ENCODE results near the gene SPINDOC.
"Not testable (repeated sequence)": the region's sequence is repeated elsewhere in the genome, so short reads cannot be mapped to it uniquely, and the experiment has no call there.

The SPINDOC gene

GRCh38 chr11:63785823-63786222 is 27.4 kb upstream of the SPINDOC start:
- no peak for DNase-seq (ENCODE audit: low read depth in 1 of 2, low spot score in 1 of 2)

GRCh38 chr11:63791495-63792167 is 21.6 kb upstream of the SPINDOC start:
- no peak for DNase-seq (ENCODE audit: low read depth in 1 of 2, low spot score in 1 of 2)

- no peak for DNase-seq (ENCODE audit: low read depth in 1 of 2, low spot score in 1 of 2)
Measured at GRCh38 chr11:63793161-63793560, 20.1 kb upstream of the SPINDOC start.

- no peak for DNase-seq (ENCODE audit: low read depth in 1 of 2, low spot score in 1 of 2)
Measured at GRCh38 chr11:63795066-63795465, 18.2 kb upstream of the SPINDOC start.

GRCh38 chr11:63800921-63801320 is 12.3 kb upstream of the SPINDOC start:
- no peak for DNase-seq (ENCODE audit: low read depth in 1 of 2, low spot score in 1 of 2)

GRCh38 chr11:63802637-63803414 is 10.4 kb upstream of the SPINDOC start:
- DNase-seq (ENCODE audit: low read depth in 1 of 2, low spot score in 1 of 2) = no peak

- DNase-seq (ENCODE audit: low read depth in 1 of 2, low spot score in 1 of 2) = no peak
Measured at GRCh38 chr11:63804259-63804658, 9.0 kb upstream of the SPINDOC start.

GRCh38 chr11:63805844-63806415 is 7.3 kb upstream of the SPINDOC start:
- no peak for DNase-seq (ENCODE audit: low read depth in 1 of 2, low spot score in 1 of 2)

GRCh38 chr11:63810383-63810782 is 2.9 kb upstream of the SPINDOC start:
- DNase-seq (ENCODE audit: low read depth in 1 of 2, low spot score in 1 of 2) = not testable (repeated sequence)

GRCh38 chr11:63811522-63811921 is 1.7 kb upstream of the SPINDOC start:
- DNase-seq (ENCODE audit: low read depth in 1 of 2, low spot score in 1 of 2) = no peak

GRCh38 chr11:63813563-63814382 is 517 bp downstream of the SPINDOC start:
- DNase-seq (ENCODE audit: low read depth in 1 of 2, low spot score in 1 of 2) = no peak

- DNase-seq (ENCODE audit: low read depth in 1 of 2, low spot score in 1 of 2) = no peak
Measured at GRCh38 chr11:63814383-63814736, 1.1 kb downstream of the SPINDOC start.

- no peak for DNase-seq (ENCODE audit: low read depth in 1 of 2, low spot score in 1 of 2)
Measured at GRCh38 chr11:63816166-63816565, 2.9 kb downstream of the SPINDOC start.

- no peak for DNase-seq (ENCODE audit: low read depth in 1 of 2, low spot score in 1 of 2)
Measured at GRCh38 chr11:63816732-63817131, 3.5 kb downstream of the SPINDOC start.

- DNase-seq (ENCODE audit: low read depth in 1 of 2, low spot score in 1 of 2) = no peak
Measured at GRCh38 chr11:63817758-63818498, 4.7 kb downstream of the SPINDOC start.

GRCh38 chr11:63818609-63819008 is 5.4 kb downstream of the SPINDOC start:
- DNase-seq (ENCODE audit: low read depth in 1 of 2, low spot score in 1 of 2) = no peak

- DNase-seq (ENCODE audit: low read depth in 1 of 2, low spot score in 1 of 2) = no peak
Measured at GRCh38 chr11:63821411-63821810, 8.2 kb downstream of the SPINDOC start.

- DNase-seq (ENCODE audit: low read depth in 1 of 2, low spot score in 1 of 2) = no peak
Measured at GRCh38 chr11:63826471-63827190, 13.4 kb downstream of the SPINDOC start.

GRCh38 chr11:63829823-63830489 is 16.7 kb downstream of the SPINDOC start:
- DNase-seq (ENCODE audit: low read depth in 1 of 2, low spot score in 1 of 2) = no peak

- no peak for DNase-seq (ENCODE audit: low read depth in 1 of 2, low spot score in 1 of 2)
Measured at GRCh38 chr11:63831326-63831725, 18.1 kb downstream of the SPINDOC start.

Measured in activated T-helper 1 cell treated with anti-CD3 and anti-CD28 coated beads, Interleukin-2, amount 50 U/mL, for 16 hours (primary cell).